ENCODE results near the gene TMEM108.

DNA sequence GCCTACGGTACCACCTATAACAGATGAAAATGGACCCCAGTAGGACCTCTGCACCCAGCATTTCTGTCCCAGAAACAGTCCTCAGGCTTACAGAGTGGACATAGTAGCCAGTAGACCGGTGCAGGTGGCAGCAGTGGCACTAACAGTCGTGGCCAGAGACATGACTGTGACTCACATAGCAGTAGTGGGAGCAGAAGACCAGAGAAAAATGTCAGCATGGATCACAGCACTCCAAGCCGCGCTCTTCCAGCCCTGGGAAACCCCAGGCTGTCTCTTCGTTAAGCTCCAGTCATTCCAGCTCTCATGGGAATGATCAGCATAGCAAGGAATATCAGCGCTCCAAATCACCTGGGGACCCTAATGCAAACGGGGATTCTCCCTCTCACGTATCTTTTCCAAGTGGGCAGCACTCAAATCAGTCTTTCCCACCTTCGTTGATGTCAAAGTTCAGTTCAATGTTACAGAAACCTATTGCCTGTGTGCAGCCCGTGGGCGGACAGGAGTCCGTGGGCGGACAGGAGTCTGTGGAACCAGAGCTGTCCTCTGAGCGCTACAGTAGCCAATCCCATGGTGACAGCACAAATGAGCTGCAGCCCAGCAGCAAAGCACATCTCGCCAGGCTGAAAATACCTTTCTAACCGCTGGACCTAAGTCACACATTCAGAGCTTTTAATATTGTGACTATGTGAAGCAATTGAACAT is 372.2 kb downstream of the TMEM108 start:
- TF ChIP-seq, protein P1, sequence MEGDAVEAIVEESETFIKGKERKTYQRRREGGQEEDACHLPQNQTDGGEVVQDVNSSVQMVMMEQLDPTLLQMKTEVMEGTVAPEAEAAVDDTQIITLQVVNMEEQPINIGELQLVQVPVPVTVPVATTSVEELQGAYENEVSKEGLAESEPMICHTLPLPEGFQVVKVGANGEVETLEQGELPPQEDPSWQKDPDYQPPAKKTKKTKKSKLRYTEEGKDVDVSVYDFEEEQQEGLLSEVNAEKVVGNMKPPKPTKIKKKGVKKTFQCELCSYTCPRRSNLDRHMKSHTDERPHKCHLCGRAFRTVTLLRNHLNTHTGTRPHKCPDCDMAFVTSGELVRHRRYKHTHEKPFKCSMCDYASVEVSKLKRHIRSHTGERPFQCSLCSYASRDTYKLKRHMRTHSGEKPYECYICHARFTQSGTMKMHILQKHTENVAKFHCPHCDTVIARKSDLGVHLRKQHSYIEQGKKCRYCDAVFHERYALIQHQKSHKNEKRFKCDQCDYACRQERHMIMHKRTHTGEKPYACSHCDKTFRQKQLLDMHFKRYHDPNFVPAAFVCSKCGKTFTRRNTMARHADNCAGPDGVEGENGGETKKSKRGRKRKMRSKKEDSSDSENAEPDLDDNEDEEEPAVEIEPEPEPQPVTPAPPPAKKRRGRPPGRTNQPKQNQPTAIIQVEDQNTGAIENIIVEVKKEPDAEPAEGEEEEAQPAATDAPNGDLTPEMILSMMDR (conservative IDR thresholded peaks at IDR 0.05): no peak
- no peak for TF ChIP-seq ZFX (IDR thresholded peaks at IDR 0.05)
